ENCODE data around the gene ENTHD1. TPM values are rescaled to one million over a fixed set of nuclear protein-coding genes. Genes with fewer than 3 reads are reported as not detected.

The ENTHD1 gene
- total RNA-seq, 1 donor from 2014 or later, result not detected

- ATAC-seq, result no peak
- intact Hi-C loops (cut with DNase I), result no loop called here
- no peak for DNase-seq (ENCODE audit: missing footprints)
Observed at GRCh38 chr22:39925909-39926679, 32.5 kb upstream of the ENTHD1 start.

- no peak for ATAC-seq
- intact Hi-C loops (cut with DNase I), result no loop called here
- no peak for DNase-seq (ENCODE audit: missing footprints)
Observed at GRCh38 chr22:39925273-39925672, 31.7 kb upstream of the ENTHD1 start.

- ATAC-seq (no peak), DNase-seq (ENCODE audit: missing footprints) (no peak)
- intact Hi-C loops (cut with DNase I), result no loop called here
Observed at GRCh38 chr22:39924286-39924685, 30.7 kb upstream of the ENTHD1 start.

GRCh38 chr22:39923696-39924095 lies 30.1 kb upstream of the ENTHD1 start:
- DNase-seq (ENCODE audit: missing footprints), result no peak
- ATAC-seq, result no peak
- intact Hi-C loops (cut with DNase I), result no loop called here

DNA sequence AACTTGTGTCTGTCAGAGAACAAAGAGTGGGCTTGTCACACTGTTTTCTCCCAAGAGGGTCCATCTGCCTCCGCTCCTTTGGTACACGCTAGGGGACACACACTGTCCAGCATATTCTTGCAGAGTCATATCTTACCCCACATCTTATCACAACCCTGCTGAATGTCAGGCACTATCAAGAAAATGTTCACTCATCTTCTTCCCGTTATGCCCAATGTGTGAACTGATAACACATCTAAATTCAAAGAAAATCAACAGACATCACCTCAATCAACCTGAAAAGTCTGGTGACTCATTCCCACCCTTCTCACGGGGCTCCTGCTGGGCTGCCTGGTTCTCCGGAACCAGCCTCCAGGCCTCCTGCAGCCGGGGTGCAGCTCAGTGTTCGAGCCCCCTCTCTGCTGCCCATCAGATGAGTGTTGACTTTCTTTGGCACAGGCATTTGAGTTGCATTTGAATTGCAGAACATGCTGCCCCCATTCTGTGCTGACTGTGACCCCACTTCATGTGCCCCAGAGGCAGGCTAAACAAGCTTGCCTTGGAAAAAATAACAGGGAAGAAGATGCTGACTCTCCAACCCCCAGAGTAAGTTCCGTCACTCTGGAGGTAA lies 26.7 kb upstream of the ENTHD1 start:
- no peak for ATAC-seq
- DNase-seq (ENCODE audit: missing footprints), result no peak

GRCh38 chr22:39917776-39918495 lies 24.4 kb upstream of the ENTHD1 start:
- intact Hi-C loops (cut with DNase I), result no loop called here
- ATAC-seq, result no peak
- no peak for DNase-seq (ENCODE audit: missing footprints)

More for the DNA sequence above, 26.7 kb upstream of the ENTHD1 start:
- intact Hi-C loops (cut with DNase I), result no loop called here

- ATAC-seq (no peak), DNase-seq (ENCODE audit: missing footprints) (no peak)
- intact Hi-C loops (cut with DNase I), result no loop called here
Observed at GRCh38 chr22:39917197-39917643, 23.7 kb upstream of the ENTHD1 start.

GRCh38 chr22:39916496-39916895 lies 22.9 kb upstream of the ENTHD1 start:
- DNase-seq (ENCODE audit: missing footprints) (no peak), ATAC-seq (no peak)
- intact Hi-C loops (cut with DNase I), result no loop called here

DNA sequence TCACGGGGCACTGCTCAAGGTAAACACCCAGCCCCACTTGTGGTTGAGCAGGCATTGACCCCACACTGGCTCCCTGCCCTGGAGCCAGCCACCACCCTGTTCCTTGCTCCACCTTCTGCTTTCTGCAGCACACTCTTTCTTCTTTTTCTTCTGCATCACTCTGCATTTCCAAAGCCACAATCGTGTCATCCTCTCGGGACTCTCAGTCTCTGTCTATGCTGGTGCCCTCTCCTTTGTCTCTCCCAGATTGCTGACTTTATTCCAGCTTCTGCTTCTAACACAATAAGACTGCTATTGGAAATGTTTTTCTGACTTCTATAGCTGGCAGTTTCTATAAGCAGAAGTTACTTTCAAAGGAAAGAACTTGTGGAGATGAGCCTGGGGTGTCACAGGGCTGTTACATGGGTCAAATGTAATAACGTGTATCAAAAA lies 21.8 kb upstream of the ENTHD1 start:
- no peak for ATAC-seq

DNA sequence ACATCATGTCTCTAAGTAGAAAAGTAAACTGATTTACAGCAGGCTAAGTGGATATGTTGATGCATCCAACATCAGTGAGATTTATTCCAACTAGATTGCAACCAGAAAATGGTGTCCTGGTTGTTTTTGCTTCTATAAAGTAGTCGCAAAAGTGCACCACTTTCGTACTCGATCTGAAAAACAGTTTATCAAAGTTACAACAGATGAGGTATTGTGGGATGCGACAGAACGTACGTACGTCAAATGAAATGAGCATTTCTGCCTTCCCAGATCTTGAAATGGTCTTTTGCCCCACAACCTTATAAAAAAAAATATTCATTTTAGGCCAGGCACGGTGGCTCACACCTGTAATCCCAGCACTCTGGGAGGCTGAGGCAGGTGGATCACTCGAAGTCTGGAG lies 21.0 kb upstream of the ENTHD1 start:
- DNase-seq (ENCODE audit: missing footprints), result no peak
- ATAC-seq, result no peak
- intact Hi-C loops (cut with DNase I), result no loop called here

More for the DNA sequence above, 21.8 kb upstream of the ENTHD1 start:
- DNase-seq (ENCODE audit: missing footprints), result no peak
- intact Hi-C loops (cut with DNase I), result no loop called here

GRCh38 chr22:39913886-39914285 lies 20.3 kb upstream of the ENTHD1 start:
- DNase-seq (ENCODE audit: missing footprints) (no peak), ATAC-seq (no peak)
- intact Hi-C loops (cut with DNase I), result no loop called here

- no peak for DNase-seq (ENCODE audit: missing footprints)
- no peak for ATAC-seq
- intact Hi-C loops (cut with DNase I), result no loop called here
Observed at GRCh38 chr22:39913321-39913720, 19.8 kb upstream of the ENTHD1 start.

- DNase-seq (ENCODE audit: missing footprints), result no peak
- ATAC-seq, result no peak
- intact Hi-C loops (cut with DNase I), result no loop called here
Observed at GRCh38 chr22:39910876-39911613, 17.5 kb upstream of the ENTHD1 start.

DNA sequence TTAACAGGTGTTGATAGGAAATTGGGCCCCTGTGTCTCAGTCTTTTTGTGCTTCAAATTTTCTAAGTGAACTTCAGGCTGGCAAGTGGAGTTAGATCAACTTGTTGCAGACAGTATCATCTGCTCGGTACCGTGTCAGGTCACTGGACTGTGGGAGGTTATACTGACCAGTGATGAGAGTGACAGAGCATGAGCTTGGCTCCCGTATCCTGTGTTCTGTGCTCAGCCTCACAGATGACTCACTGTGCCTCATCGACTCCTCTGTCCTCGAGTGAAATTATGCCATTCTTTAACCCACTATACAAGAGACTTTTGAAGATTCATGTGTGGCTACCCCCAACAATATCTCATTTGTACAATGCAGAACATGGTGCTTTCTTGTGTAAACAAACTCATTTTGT lies 15.2 kb upstream of the ENTHD1 start:
- intact Hi-C loops (cut with DNase I), result no loop called here
- ATAC-seq (no peak), DNase-seq (ENCODE audit: missing footprints) (no peak)

- no peak for ATAC-seq
- intact Hi-C loops (cut with DNase I), result no loop called here
Observed at GRCh38 chr22:39908136-39908535, 14.6 kb upstream of the ENTHD1 start.

GRCh38 chr22:39907605-39908097 lies 14.1 kb upstream of the ENTHD1 start:
- no peak for ATAC-seq
- intact Hi-C loops (cut with DNase I), result no loop called here

More at GRCh38 chr22:39908136-39908535, 14.6 kb upstream of the ENTHD1 start:
- no peak for DNase-seq (ENCODE audit: missing footprints)

DNA sequence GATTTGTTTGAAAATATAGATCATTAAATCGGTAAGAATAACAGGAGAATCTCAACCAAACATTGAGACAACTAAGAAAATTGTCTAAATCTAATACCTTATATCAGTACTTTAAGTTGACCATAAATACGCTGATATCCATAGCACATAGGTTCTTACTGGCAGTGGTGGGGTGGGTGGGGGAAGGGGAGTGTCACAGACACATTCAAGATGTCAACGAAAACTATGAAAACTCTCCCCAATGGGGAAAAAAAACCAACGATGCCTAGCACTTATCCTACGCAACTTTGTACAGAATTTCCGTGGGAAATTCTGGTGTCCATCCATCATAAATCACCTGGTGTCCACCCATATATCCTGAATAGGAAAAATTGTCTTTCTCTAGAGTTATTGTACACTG lies 13.5 kb upstream of the ENTHD1 start:
- intact Hi-C loops (cut with DNase I), result no loop called here
- ATAC-seq (no peak), DNase-seq (ENCODE audit: missing footprints) (no peak)

More at GRCh38 chr22:39907605-39908097, 14.1 kb upstream of the ENTHD1 start:
- no peak for DNase-seq (ENCODE audit: missing footprints)

DNA sequence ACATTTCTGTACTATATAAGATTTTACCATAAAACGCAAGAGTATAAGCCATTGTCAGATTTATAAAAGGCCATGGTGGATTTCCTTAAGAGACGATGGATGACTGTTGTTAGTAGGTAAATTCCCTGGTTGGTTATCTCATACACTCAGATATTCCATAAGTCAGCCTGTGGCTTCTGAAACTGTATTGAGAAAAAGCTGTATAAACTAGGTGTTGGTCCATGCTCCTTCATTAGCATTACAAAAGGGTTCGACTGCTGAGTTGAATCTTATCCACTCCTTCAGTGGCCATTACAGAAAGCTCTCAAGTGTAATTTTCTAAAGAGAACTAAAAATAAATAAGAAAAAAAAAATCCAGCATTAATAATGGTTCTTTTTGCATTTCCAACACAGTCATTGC lies 12.6 kb upstream of the ENTHD1 start:
- intact Hi-C loops (cut with DNase I), result no loop called here
- no peak for DNase-seq (ENCODE audit: missing footprints)
- ATAC-seq, result no peak

DNA sequence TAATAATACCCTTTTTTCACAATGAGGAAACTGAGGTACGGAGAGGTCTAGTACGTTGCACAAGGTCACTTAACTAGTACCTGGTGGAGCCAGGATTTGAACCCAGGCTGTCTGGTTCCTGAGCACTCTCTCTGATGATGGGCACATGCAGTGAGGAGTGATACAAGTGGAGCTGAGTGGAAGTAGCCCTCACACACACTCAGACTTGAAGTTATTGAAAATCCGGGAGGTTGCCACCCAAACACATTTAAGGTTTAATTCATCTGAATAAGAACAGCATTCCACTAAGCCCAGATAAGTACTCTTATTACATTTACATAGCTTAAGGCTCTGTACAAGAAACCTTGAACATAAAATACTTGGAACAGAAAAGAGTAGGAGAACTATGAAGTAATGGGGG lies 12.1 kb upstream of the ENTHD1 start:
- no peak for ATAC-seq
- intact Hi-C loops (cut with DNase I), result no loop called here
- no peak for DNase-seq (ENCODE audit: missing footprints)

All from Right ventricle myocardium inferior (tissue), 1 donor.